Breast epithelium (tissue), 4 donors: ENCODE results near the gene SPECC1L. TPM values are rescaled to one million over a fixed set of nuclear protein-coding genes. Genes with fewer than 3 reads are reported as not detected.
"Not testable (repeated sequence)": the region's sequence is repeated elsewhere in the genome, so short reads cannot be mapped to it uniquely, and the experiment has no call there.

ENCODE experiments used
- DNase-seq, 2 donors: peaks; one replicate each; pipeline ENCODE4 v3.0.0-alpha.2; 2019; ENCODE audit warnings: low spot score in 2 of 2
- H3K27ac ChIP-seq, 2 donors: fragments of 200-600 bp; sonication (generic) in 1 of 2; one replicate each; pipeline ENCODE4 v1.5.1; 2016 to 2019; ENCODE audit warnings: mild to moderate bottlenecking in 1 of 2
- H3K27me3 ChIP-seq, 2 donors: fragments of 200-600 bp; sonication (generic) in 1 of 2; one replicate each; pipeline versions ENCODE4 v1.5.1 to v1.6.0; 2017 to 2019; ENCODE audit warnings: control low read depth in 1 of 2, mild to moderate bottlenecking in 1 of 2
- H3K36me3 ChIP-seq: fragments of 200-600 bp; one replicate; pipeline ENCODE4 v1.5.1; 2019
- H3K4me1 ChIP-seq, 2 donors: fragments of 200-600 bp; sonication (generic); one replicate each; pipeline ENCODE4 v1.5.1; 2016 to 2019; ENCODE audit warnings: control low read depth in 1 of 2
- H3K4me3 ChIP-seq, 3 donors: fragments of 200-600 bp; sonication (generic); 1 replicate in 2 of 3; 2 replicates in 1 of 3; pipeline ENCODE4 v1.5.1; 2016 to 2019; ENCODE audit warnings: mild to moderate bottlenecking in 3 of 3, moderate library complexity in 2 of 3
- H3K9me3 ChIP-seq, 2 donors: fragments of 200-600 bp; sonication (generic) in 1 of 2; one replicate each; pipeline ENCODE4 v1.5.1; 2016 to 2019; ENCODE audit warnings: control low read depth in 1 of 2
- CTCF ChIP-seq, 3 donors: fragments of 450-650 bp; IDR thresholded peaks; one replicate each; pipeline ENCODE4 v1.5.1; 2016 to 2017; ENCODE audit warnings: antibody characterized with exemption in 3 of 3, mild to moderate bottlenecking in 3 of 3, moderate library complexity in 3 of 3
- POLR2A ChIP-seq: fragments of 450-650 bp; IDR thresholded peaks from one replicate; pipeline ENCODE4 v1.6.1; 2016; ENCODE audit warnings: antibody characterized with exemption, mild to moderate bottlenecking, moderate library complexity
- POLR2AphosphoS5 ChIP-seq, 3 donors: sonication (generic); formaldehyde crosslinking; IDR thresholded peaks; one replicate each; pipeline ENCODE4 v1.6.1; 2017; ENCODE audit warnings: antibody characterized with exemption in 3 of 3
- intact Hi-C: fragments of 100-400 bp; cut with DNase I; formaldehyde crosslinking; loops from one replicate; pipeline ENCODE4 v1.15.1; 2023; ENCODE audit warnings: low total_unique reads
- total RNA-seq, 3 donors: library from RNA; depleted of rRNA; stranded (reverse); fragments of >200 nt; gene quantifications; one replicate each; pipeline ENCODE4 v1.1.0, GENCODE V29; 2016

SPECC1L gene
- total RNA-seq, 3 donors from 2014 or later: 33.4 to 61.0 (median 53.7) TPM

- Histone ChIP-seq H3K27ac (peak overlapping the region; percentile 85 to 87), H3K4me3 (peak overlapping the region in 1 of 3 donors; percentile 2), H3K27me3 (no peaks in the 10 kb centered on the region), H3K9me3 (no peaks in the 10 kb centered on the region), H3K4me1 (peaks cover 0 to 16% of the 10 kb centered on the region in 2 donors), H3K36me3 (no peaks in the 10 kb centered on the region)
- TF ChIP-seq CTCF (IDR thresholded peaks at IDR 0.05) (peak in 1 of 3 donors; percentile 19), POLR2A (no peak), POLR2AphosphoS5 (IDR thresholded peaks at IDR 0.05) (no peak)
- no peak for DNase-seq
- intact Hi-C loops: no loop called here
These were observed 32.4 kb downstream of the SPECC1L start for GRCh38 chr22:24303007-24303406.

- H3K4me3 ChIP-seq: no peak overlapping the region
- peaks cover 0 to 16% of the 10 kb centered on the region in 2 donors for H3K4me1 ChIP-seq
- H3K27me3 ChIP-seq: no peaks in the 10 kb centered on the region
- no peak for TF ChIP-seq POLR2A
- TF ChIP-seq CTCF (IDR thresholded peaks at IDR 0.05): no peak
- no peak for TF ChIP-seq POLR2AphosphoS5 (IDR thresholded peaks at IDR 0.05)
- DNase-seq: no peak
- intact Hi-C loops: no loop called here
- H3K36me3 ChIP-seq: no peaks in the 10 kb centered on the region
- H3K27ac ChIP-seq: peak overlapping the region; percentile 85 to 87
- H3K9me3 ChIP-seq: no peaks in the 10 kb centered on the region
These were observed 33.5 kb downstream of the SPECC1L start for GRCh38 chr22:24304062-24304675.

- no peaks in the 10 kb centered on the region for H3K9me3 ChIP-seq
- no peaks in the 10 kb centered on the region for H3K27me3 ChIP-seq
- peak overlapping the region; percentile 75 to 85 for H3K27ac ChIP-seq
- no peak for TF ChIP-seq POLR2A
- no peak for TF ChIP-seq POLR2AphosphoS5 (IDR thresholded peaks at IDR 0.05)
- no peak for TF ChIP-seq CTCF (IDR thresholded peaks at IDR 0.05)
- H3K36me3 ChIP-seq: no peaks in the 10 kb centered on the region
- peaks cover 0 to 16% of the 10 kb centered on the region in 2 donors for H3K4me1 ChIP-seq
- intact Hi-C loops: no loop called here
- H3K4me3 ChIP-seq: no peak overlapping the region
- no peak for DNase-seq
These were observed 34.6 kb downstream of the SPECC1L start for GRCh38 chr22:24305260-24305692.

- Histone ChIP-seq H3K9me3 (no peaks in the 10 kb centered on the region), H3K27me3 (no peaks in the 10 kb centered on the region), H3K4me1 (no peaks in the 10 kb centered on the region), H3K27ac (no peak overlapping the region), H3K36me3 (no peaks in the 10 kb centered on the region), H3K4me3 (no peak overlapping the region)
- no peak for DNase-seq
- TF ChIP-seq POLR2A (no peak), POLR2AphosphoS5 (IDR thresholded peaks at IDR 0.05) (no peak), CTCF (IDR thresholded peaks at IDR 0.05) (no peak)
- intact Hi-C loops: no loop called here
These were observed 40.3 kb downstream of the SPECC1L start for GRCh38 chr22:24310969-24311368.

GRCh38 chr22:24315367-24315966 lies 44.8 kb downstream of the SPECC1L start:
- Histone ChIP-seq H3K4me3 (no peak overlapping the region), H3K27me3 (no peaks in the 10 kb centered on the region), H3K4me1 (no peaks in the 10 kb centered on the region), H3K27ac (no peak overlapping the region), H3K9me3 (no peaks in the 10 kb centered on the region), H3K36me3 (no peaks in the 10 kb centered on the region)
- no peak for DNase-seq
- intact Hi-C loops: no loop called here
- TF ChIP-seq POLR2AphosphoS5 (IDR thresholded peaks at IDR 0.05) (no peak), CTCF (IDR thresholded peaks at IDR 0.05) (no peak), POLR2A (no peak)

GRCh38 chr22:24316264-24316663 lies 45.6 kb downstream of the SPECC1L start:
- H3K4me1 ChIP-seq, intact Hi-C loops, H3K36me3 ChIP-seq, H3K27ac ChIP-seq, H3K27me3 ChIP-seq, H3K4me3 ChIP-seq, H3K9me3 ChIP-seq, DNase-seq: not testable (repeated sequence)

- H3K4me3 ChIP-seq, H3K27me3 ChIP-seq, H3K9me3 ChIP-seq, H3K4me1 ChIP-seq, intact Hi-C loops, H3K27ac ChIP-seq, DNase-seq, H3K36me3 ChIP-seq: not testable (repeated sequence)
These were observed 46.9 kb downstream of the SPECC1L start for GRCh38 chr22:24317511-24317910.
